Keratinocyte (primary cell): ENCODE data around the gene JAK3. TPM values are rescaled to one million over a fixed set of nuclear protein-coding genes. Genes with fewer than 3 reads are reported as not detected.

ENCODE experiments used
- DNase-seq: peaks from one replicate; pipeline ENCODE4 v3.0.0-alpha.2; 2011; ENCODE audit warnings: low read depth, missing footprints, low spot score
- FAIRE-seq: peaks from 2 replicates; lab custom pipeline; 2011; peaks lifted over from hg19 to GRCh38; lab: Jason Lieb, UNC
- H2AFZ ChIP-seq: 2 replicates; pipeline ENCODE4 v1.6.0; 2012; ENCODE audit warnings: low read length, control low read depth, inconsistent platforms; ENCODE audit not compliant: control insufficient read depth
- H3K27ac ChIP-seq: 2 replicates; pipeline ENCODE4 v1.5.1; 2011; ENCODE audit warnings: low read length; ENCODE audit not compliant: control insufficient read depth, insufficient read depth
- H3K27me3 ChIP-seq: 3 replicates; pipeline ENCODE4 v1.6.0; 2011; ENCODE audit warnings: low read length; ENCODE audit not compliant: control insufficient read depth, insufficient read depth; ENCODE audit errors: extremely low read depth
- H3K36me3 ChIP-seq, 2 experiments: 2 replicates in 1 of 2; 3 replicates in 1 of 2; pipeline ENCODE4 v1.5.1; 2011; ENCODE audit warnings: low read length in 2 of 2, mild to moderate bottlenecking in 1 of 2; ENCODE audit not compliant: control insufficient read depth in 2 of 2, insufficient read depth in 2 of 2; ENCODE audit errors: extremely low read depth in 1 of 2
- H3K4me1 ChIP-seq: 3 replicates; pipeline ENCODE4 v1.5.1; 2011; ENCODE audit warnings: low read length; ENCODE audit not compliant: control insufficient read depth, insufficient read depth; ENCODE audit errors: extremely low read depth
- H3K4me2 ChIP-seq: 3 replicates; pipeline ENCODE4 v1.6.0; 2011; ENCODE audit warnings: low read depth, low read length; ENCODE audit not compliant: control insufficient read depth, insufficient read depth; ENCODE audit errors: extremely low read depth
- H3K4me3 ChIP-seq, 3 experiments: fragments of 200-600 bp in 1 of 3; sonication (generic) in 1 of 3; 2 replicates in 2 of 3; 3 replicates in 1 of 3; pipeline ENCODE4 v1.5.1; 2011 to 2016; ENCODE audit warnings: low read length in 3 of 3, mild to moderate bottlenecking in 3 of 3, control low read depth in 2 of 3, inconsistent platforms in 1 of 3, low read depth in 1 of 3, mixed read lengths in 1 of 3, mixed run types in 1 of 3, moderate library complexity in 1 of 3; ENCODE audit not compliant: control insufficient read depth in 2 of 3, insufficient read depth in 2 of 3; ENCODE audit errors: extremely low read depth in 1 of 3
- H3K79me2 ChIP-seq: 2 replicates; pipeline ENCODE4 v1.6.0; 2012; ENCODE audit warnings: low read length; ENCODE audit not compliant: control insufficient read depth, insufficient read depth
- H3K9ac ChIP-seq: 3 replicates; pipeline ENCODE4 v1.6.0; 2011; ENCODE audit warnings: low read length; ENCODE audit not compliant: control insufficient read depth, insufficient read depth; ENCODE audit errors: extremely low read depth
- H3K9me1 ChIP-seq: 3 replicates; pipeline ENCODE4 v1.6.0; 2011; ENCODE audit warnings: low read length; ENCODE audit not compliant: control insufficient read depth, insufficient read depth; ENCODE audit errors: extremely low read depth
- H3K9me3 ChIP-seq: 2 replicates; pipeline ENCODE4 v1.5.1; 2012; ENCODE audit warnings: low read depth, low read length; ENCODE audit not compliant: control insufficient read depth
- H4K20me1 ChIP-seq: 3 replicates; pipeline ENCODE4 v1.6.0; 2011; ENCODE audit warnings: low read length; ENCODE audit not compliant: control insufficient read depth, insufficient read depth; ENCODE audit errors: extremely low read depth
- CTCF ChIP-seq, 3 experiments: IDR thresholded peaks in 1 of 3; conservative IDR thresholded peaks in 1 of 3; optimal IDR thresholded peaks in 1 of 3; 2 replicates in 2 of 3; 3 replicates in 1 of 3; pipeline versions ENCODE3 to v1.5.1; 2011; ENCODE audit warnings: low read length in 3 of 3, mild to moderate bottlenecking in 3 of 3, moderate library complexity in 2 of 3, control low read depth in 1 of 3, inconsistent platforms in 1 of 3; ENCODE audit not compliant: insufficient read depth in 2 of 3; ENCODE audit errors: extremely low read depth in 1 of 3
- EZH2 ChIP-seq: IDR thresholded peaks from one replicate; pipeline ENCODE4 v1.6.1; 2012; ENCODE audit warnings: inconsistent platforms, mild to moderate bottlenecking, low read length, moderate library complexity
- dilution Hi-C: fragments of 300-500 bp; cut with MboI; formaldehyde crosslinking; loops from one replicate; pipeline ENCODE4 v1.7.0; 2020; ENCODE audit warnings: low sequenced_read_pairs; ENCODE audit not compliant: extremely low pct_ligation_motif_present
- polyA plus RNA-seq, 5 experiments: library from polyadenylated mRNA; depleted of rRNA in 3 of 5; stranded (reverse) in 3 of 5; stranded (forward) in 1 of 5; unstranded in 1 of 5; fragments of >200 nt; gene quantifications; 1 replicate in 1 of 5; 2 replicates in 3 of 5; 3 replicates in 1 of 5; pipeline versions ENCODE4 v1.2.1 to v1.2.3, GENCODE V29; 2011 to 2012; ENCODE audit warnings: missing spikeins in 2 of 5, low read depth in 1 of 5, low replicate concordance in 1 of 5

The JAK3 gene
- polyA plus RNA-seq, 1 donor (not counting 4 experiments of a cell fraction or from before 2014, with no cell fraction given), result 0.37 TPM

- Histone ChIP-seq H3K27me3 (no peaks in the 10 kb centered on the region), H3K9ac (no peak overlapping the region), H3K36me3 (peaks cover 0 to 3% of the 10 kb centered on the region in 2 experiments), H3K4me2 (no peak overlapping the region), H2AFZ (no peak overlapping the region), H4K20me1 (no peaks in the 10 kb centered on the region), H3K9me1 (no peaks in the 10 kb centered on the region), H3K27ac (no peak overlapping the region), H3K4me3 (no peak overlapping the region), H3K4me1 (no peaks in the 10 kb centered on the region), H3K9me3 (no peaks in the 10 kb centered on the region), H3K79me2 (no peaks in the 10 kb centered on the region)
- FAIRE-seq, result no peak
- dilution Hi-C loops, result no loop called here
- TF ChIP-seq CTCF (optimal IDR thresholded peaks at IDR 0.05 in 1 of 3, IDR thresholded peaks at IDR 0.05 in 1 of 3, conservative IDR thresholded peaks at IDR 0.05 in 1 of 3; ENCODE audit: extremely low read depth in 1 of 3, insufficient read depth in 2 of 3, low read length in 3 of 3), result no peak
- no peak for DNase-seq
These were observed 42.4 kb downstream of the JAK3 start for GRCh38 chr19:17805427-17805826.

GRCh38 chr19:17803264-17803896 is 44.4 kb downstream of the JAK3 start:
- Histone ChIP-seq H3K9ac (no peak overlapping the region), H3K79me2 (no peaks in the 10 kb centered on the region), H3K4me1 (no peaks in the 10 kb centered on the region), H3K9me1 (no peaks in the 10 kb centered on the region), H3K4me2 (no peak overlapping the region), H3K27me3 (no peaks in the 10 kb centered on the region), H2AFZ (no peak overlapping the region), H3K9me3 (no peaks in the 10 kb centered on the region), H3K36me3 (peaks cover 0 to 2% of the 10 kb centered on the region in 2 experiments), H3K27ac (no peak overlapping the region), H3K4me3 (no peak overlapping the region), H4K20me1 (no peaks in the 10 kb centered on the region)
- FAIRE-seq (no peak), DNase-seq (no peak)
- dilution Hi-C loops, result no loop called here
- no peak for TF ChIP-seq CTCF (optimal IDR thresholded peaks at IDR 0.05 in 1 of 3, IDR thresholded peaks at IDR 0.05 in 1 of 3, conservative IDR thresholded peaks at IDR 0.05 in 1 of 3; ENCODE audit: extremely low read depth in 1 of 3, insufficient read depth in 2 of 3, low read length in 3 of 3)
- no peak for TF ChIP-seq EZH2
